SK-N-MC (cell line): ENCODE measurements around the gene WNT7A.

Source experiments
- DNase-seq: peaks from one replicate; pipeline ENCODE4 v3.0.0-alpha.2; 2011; ENCODE audit warnings: low read depth, low spot score
- H3K27ac ChIP-seq: fragments of 200-600 bp; sonication (generic); 2 replicates; pipeline ENCODE4 v1.5.1; 2016; ENCODE audit warnings: mixed run types
- H3K36me3 ChIP-seq: fragments of 200-600 bp; sonication (generic); 2 replicates; pipeline ENCODE4 v1.6.1; 2017; ENCODE audit warnings: antibody characterized with exemption, low read length, mixed read lengths; ENCODE audit not compliant: insufficient read depth
- H3K4me3 ChIP-seq: fragments of 200-600 bp; sonication (generic); 2 replicates; pipeline ENCODE4 v1.5.1; 2016
- H3K9ac ChIP-seq: fragments of 200-600 bp; sonication (generic); 2 replicates; pipeline ENCODE4 v1.8.0; 2017; ENCODE audit warnings: mixed run types, mixed read lengths; ENCODE audit not compliant: insufficient read length
- H3K9me3 ChIP-seq: fragments of 200-600 bp; sonication (generic); 2 replicates; pipeline ENCODE4 v1.6.1; 2017; ENCODE audit warnings: low read depth, mild to moderate bottlenecking, antibody characterized with exemption, low read length, moderate library complexity, mixed read lengths
- EZH2 ChIP-seq: fragments of 200-600 bp; sonication (generic); IDR thresholded peaks from one replicate; pipeline ENCODE4 v1.6.1; 2017; ENCODE audit warnings: antibody characterized with exemption
- FOXP2 ChIP-seq: optimal IDR thresholded peaks from 2 replicates; pipeline ENCODE3; 2011; ENCODE audit warnings: mild to moderate bottlenecking, moderate library complexity; ENCODE audit not compliant: insufficient read depth; ENCODE audit errors: extremely low read length, control extremely low read depth
- POLR2AphosphoS5 ChIP-seq: IDR thresholded peaks from 2 replicates; pipeline ENCODE4 v1.6.1; 2012; ENCODE audit warnings: mild to moderate bottlenecking, low read depth, low read length, borderline replicate concordance

Gene WNT7A

GRCh38 chr3:13880811-13881156, 913 bp upstream of the WNT7A start:
- H3K9me3 ChIP-seq, result no peaks in the 10 kb centered on the region
- no peak overlapping the region for H3K9ac ChIP-seq
- no peak for DNase-seq
- H3K4me3 ChIP-seq, result no peak overlapping the region
- no peak for TF ChIP-seq EZH2
- H3K36me3 ChIP-seq, result no peaks in the 10 kb centered on the region
- H3K27ac ChIP-seq, result no peak overlapping the region

- Histone ChIP-seq H3K9ac (no peak overlapping the region), H3K9me3 (no peaks in the 10 kb centered on the region), H3K36me3 (no peaks in the 10 kb centered on the region), H3K27ac (no peak overlapping the region), H3K4me3 (no peak overlapping the region)
- TF ChIP-seq POLR2AphosphoS5 (no peak), EZH2 (no peak), FOXP2 (no peak)
- DNase-seq, result no peak
These were observed 547 bp downstream of the WNT7A start for GRCh38 chr3:13879102-13879945.

GRCh38 chr3:13878281-13879101, 1.4 kb downstream of the WNT7A start:
- no peak overlapping the region for H3K9ac ChIP-seq
- no peaks in the 10 kb centered on the region for H3K9me3 ChIP-seq
- no peaks in the 10 kb centered on the region for H3K36me3 ChIP-seq
- no peak overlapping the region for H3K27ac ChIP-seq
- TF ChIP-seq FOXP2, result no peak
- no peak for TF ChIP-seq EZH2
- no peak for TF ChIP-seq POLR2AphosphoS5
- no peak for DNase-seq
- no peak overlapping the region for H3K4me3 ChIP-seq

- no peak for DNase-seq
- Histone ChIP-seq H3K4me3 (no peak overlapping the region), H3K36me3 (no peaks in the 10 kb centered on the region), H3K9ac (no peak overlapping the region), H3K27ac (no peak overlapping the region), H3K9me3 (no peaks in the 10 kb centered on the region)
- TF ChIP-seq FOXP2, result no peak
- no peak for TF ChIP-seq EZH2
- TF ChIP-seq POLR2AphosphoS5, result no peak
These were observed 2.0 kb downstream of the WNT7A start for GRCh38 chr3:13877911-13878280.

- Histone ChIP-seq H3K4me3 (no peak overlapping the region), H3K9ac (no peak overlapping the region), H3K36me3 (no peaks in the 10 kb centered on the region), H3K27ac (no peak overlapping the region), H3K9me3 (no peaks in the 10 kb centered on the region)
- DNase-seq, result no peak
- no peak for TF ChIP-seq FOXP2
- TF ChIP-seq EZH2, result no peak
- no peak for TF ChIP-seq POLR2AphosphoS5
These were observed 3.3 kb downstream of the WNT7A start for GRCh38 chr3:13876451-13877100.

- TF ChIP-seq POLR2AphosphoS5 (no peak), EZH2 (no peak), FOXP2 (no peak)
- no peaks in the 10 kb centered on the region for H3K36me3 ChIP-seq
- H3K4me3 ChIP-seq, result no peak overlapping the region
- no peak overlapping the region for H3K27ac ChIP-seq
- no peak for DNase-seq
- no peak overlapping the region for H3K9ac ChIP-seq
- H3K9me3 ChIP-seq, result no peaks in the 10 kb centered on the region
These were observed 5.0 kb downstream of the WNT7A start for GRCh38 chr3:13874891-13875290.

- Histone ChIP-seq H3K4me3 (no peak overlapping the region), H3K9ac (no peak overlapping the region), H3K9me3 (no peaks in the 10 kb centered on the region), H3K36me3 (no peaks in the 10 kb centered on the region), H3K27ac (no peak overlapping the region)
- TF ChIP-seq EZH2 (no peak), FOXP2 (no peak), POLR2AphosphoS5 (no peak)
- no peak for DNase-seq
These were observed 6.1 kb downstream of the WNT7A start for GRCh38 chr3:13873818-13874217.

GRCh38 chr3:13872451-13872850, 7.4 kb downstream of the WNT7A start:
- no peak for DNase-seq
- no peak for TF ChIP-seq POLR2AphosphoS5
- TF ChIP-seq FOXP2, result no peak
- TF ChIP-seq EZH2, result no peak
- Histone ChIP-seq H3K27ac (no peak overlapping the region), H3K9ac (no peak overlapping the region), H3K36me3 (no peaks in the 10 kb centered on the region), H3K4me3 (no peak overlapping the region), H3K9me3 (no peaks in the 10 kb centered on the region)
